ENCODE measurements around the gene WDR27.
A peak's percentile ranks its signal among the peaks of the same experiment; 100 is the strongest.
"Not testable (repeated sequence)": the region's sequence is repeated elsewhere in the genome, so short reads cannot be mapped to it uniquely, and the experiment has no call there.

Gene WDR27

DNA sequence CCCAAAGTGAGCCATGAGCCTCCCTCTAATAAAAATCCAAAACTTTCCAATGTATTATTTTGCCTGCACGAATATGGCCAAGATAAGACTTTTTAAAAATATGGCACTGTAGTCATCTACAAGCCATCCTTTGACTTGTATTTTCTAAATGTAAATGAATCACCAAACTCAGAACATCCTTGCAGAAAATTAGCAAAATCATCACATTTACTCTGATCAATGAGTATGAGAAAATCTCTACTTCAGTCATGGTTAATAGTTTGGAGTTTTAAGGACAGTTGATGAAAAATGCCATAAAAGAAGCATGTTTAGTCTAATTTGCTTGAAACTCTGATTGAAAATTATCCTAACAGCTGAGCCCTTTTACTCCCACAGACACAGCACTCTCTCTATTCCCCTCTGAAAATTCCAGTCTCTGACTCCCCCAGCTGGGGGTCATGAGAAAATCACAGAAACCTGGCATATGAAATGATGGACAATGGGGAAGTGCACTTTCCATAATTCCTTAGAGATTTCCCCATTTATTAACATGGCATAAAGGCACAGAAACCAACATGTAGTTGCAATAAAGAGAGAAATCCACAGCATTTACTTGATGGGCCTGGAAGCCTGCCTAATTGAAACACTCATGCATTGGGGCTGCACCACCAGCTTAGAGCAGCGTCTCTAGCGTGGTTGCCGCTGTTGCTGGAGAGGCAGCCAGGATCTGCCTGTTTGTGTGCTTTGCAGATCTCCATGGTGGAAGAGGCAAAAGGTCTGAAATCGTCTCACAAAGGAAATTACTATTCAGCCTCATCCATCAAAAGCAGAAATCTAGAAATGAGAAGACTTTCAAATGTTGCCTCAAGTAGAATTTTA lies 214.0 kb downstream of the WDR27 start:
- no peak for DNase-seq (ENCODE audit: low read depth, low spot score)

DNA sequence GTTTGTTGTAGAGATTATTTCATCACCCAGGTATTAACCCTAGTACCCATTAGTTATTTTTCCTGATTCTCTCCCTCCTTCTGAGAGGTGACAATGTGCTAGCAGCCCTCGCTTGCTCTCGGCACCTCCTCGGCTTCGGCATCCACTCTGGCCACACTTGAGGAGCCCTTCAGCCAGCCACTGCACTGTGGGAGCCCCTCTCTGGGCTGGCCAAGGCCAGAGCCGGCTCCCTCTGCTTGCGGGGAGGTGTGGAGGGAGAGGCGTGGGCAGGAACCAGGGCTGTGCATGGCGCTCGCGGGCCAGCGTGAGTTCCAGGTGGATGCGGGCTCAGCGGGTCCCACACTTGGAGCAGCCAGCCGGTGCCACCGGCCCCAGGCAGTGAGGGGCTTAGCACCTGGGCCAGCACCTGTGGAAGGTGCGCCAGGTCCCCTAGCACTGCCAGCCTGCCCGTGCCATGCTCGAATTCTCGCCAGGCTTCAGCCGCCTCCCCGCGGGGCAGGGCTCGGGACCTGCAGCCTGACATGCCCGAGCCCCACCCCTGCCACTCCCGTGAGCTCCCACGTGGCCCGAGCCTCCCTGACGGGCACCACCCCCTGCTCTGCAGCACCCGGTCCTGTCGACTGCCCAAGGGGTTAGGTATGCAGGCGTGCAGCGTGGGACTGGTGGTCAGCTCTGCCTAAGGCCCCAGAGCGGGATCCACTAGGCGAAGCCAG lies 221.9 kb downstream of the WDR27 start:
- no peak for DNase-seq (ENCODE audit: low read depth, low spot score)

DNA sequence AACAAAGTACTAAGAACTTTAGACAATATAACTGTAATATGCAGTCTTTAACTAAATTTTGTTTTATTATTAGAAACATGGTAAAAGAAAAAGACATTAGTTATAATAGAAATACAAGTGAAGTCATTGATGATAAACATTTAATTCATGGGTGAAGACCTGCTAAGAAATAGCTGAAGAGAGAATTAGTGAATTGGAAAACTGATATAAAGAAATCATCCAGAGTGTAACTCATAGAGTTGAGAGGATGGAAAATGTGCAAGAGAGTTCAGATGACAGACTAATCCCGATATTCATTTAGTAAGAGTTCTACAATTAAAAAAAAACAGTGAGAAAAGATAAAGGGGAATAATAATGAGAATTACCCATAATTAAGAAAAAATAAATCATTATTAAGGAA lies 227.5 kb downstream of the WDR27 start:
- no peak for DNase-seq (ENCODE audit: low read depth, low spot score)

DNA sequence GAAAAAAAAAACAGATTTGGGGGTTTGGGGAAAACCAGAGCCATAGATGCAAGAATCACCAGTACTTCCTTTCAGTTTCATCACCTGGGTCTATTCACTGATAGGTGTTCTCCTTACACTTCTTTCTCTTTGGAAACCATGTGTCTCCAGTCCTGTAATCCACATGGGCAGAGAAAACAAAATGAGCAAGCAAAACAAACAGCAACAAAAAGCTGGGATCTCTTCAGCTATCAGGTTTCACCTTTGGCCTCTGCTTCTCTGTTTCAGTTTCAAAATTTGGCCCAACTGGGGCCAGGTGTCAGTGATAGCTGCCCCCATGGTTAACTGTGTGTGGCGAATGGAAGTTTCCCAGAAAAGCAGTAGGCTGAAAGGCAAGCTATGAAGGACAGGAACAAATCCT lies 228.2 kb downstream of the WDR27 start:
- DNase-seq (ENCODE audit: low read depth, low spot score), result no peak

DNA sequence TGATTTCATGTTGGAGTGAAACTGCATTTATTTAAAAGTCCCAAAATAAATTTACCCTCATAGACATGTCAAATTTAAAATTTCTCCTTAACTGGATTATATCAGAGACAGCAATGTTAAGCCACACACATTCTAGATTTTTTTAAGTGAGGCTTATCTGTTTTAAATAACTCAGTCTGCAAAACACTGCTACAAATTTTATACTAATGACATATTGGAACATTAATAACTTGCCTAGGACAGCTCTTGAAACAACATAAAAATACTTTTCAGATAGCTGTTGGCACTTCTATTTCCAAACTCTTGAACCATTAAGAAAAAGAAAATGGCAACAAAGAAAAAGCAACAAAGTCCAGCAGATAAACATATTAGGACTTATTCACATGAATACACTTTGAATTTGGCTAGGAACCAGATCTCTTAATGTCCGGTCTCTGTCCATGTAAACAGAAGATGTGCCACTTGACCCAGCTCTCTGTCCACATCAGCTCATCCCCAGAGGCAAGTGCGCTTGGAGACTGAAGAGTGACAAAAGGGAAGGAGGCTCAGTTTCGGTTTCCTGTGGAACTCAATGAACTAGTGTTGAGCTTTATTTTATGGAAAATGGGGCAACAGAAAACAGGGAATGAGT lies 228.9 kb downstream of the WDR27 start:
- no peak for DNase-seq (ENCODE audit: low read depth, low spot score)

DNA sequence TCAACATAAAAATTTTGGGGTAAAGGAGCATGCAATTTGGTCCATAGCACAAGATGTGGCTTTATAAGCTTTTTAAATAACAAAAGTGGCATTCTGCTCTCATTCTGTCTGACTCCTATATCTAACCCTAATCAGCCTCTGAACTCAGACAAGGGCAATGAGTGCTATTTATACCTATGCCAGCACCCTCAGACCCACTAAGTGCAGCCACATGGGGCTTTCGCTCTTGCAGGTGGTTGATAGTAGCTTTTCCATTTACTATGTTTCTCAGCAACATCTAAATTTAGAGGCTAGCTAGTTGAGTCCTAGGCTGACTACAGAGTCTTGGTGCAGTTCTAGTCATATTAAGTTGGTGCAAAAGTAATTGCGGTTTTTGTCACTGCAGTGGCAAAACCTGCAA lies 231.0 kb downstream of the WDR27 start:
- no peak for DNase-seq (ENCODE audit: low read depth, low spot score)

DNA sequence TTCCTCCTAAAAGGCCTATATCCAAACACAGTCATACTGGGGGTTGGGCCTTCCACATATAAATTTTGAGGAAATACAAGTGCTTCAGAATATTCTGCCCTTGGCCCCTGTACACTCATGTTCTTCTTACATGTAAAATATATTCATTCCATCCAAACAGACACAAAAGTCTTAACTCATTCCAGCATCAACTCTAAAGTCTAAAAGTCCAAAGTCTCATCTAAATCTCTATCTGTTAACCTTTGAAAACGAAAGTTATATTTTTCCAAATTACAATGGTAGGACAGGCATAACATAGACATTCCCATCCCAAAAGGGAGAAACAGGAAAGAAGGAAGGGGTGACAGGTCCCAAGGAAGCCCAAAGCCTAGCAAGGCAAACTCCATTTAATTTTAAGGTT lies 232.8 kb downstream of the WDR27 start:
- DNase-seq (ENCODE audit: low read depth, low spot score), result no peak

DNA sequence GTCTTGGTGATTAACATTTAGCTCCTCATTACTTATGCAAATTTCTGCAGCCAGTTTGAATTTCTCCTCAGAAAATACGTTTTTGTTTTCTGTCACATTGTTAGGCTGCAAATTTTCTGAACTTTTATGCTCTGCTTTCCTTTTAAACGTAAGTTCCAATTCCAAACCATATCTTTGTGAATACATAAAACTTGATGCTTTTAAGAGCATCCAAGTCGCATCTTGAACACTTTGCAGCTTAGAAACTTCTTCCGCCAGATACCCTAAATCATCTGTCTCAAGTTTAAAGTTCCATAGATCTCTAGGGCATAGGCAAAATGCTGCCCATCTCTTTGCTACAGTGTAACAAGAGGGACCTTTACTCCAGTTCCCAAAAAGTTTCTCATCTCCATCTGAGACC lies 234.1 kb downstream of the WDR27 start:
- DNase-seq (ENCODE audit: low read depth, low spot score), result not testable (repeated sequence)

DNA sequence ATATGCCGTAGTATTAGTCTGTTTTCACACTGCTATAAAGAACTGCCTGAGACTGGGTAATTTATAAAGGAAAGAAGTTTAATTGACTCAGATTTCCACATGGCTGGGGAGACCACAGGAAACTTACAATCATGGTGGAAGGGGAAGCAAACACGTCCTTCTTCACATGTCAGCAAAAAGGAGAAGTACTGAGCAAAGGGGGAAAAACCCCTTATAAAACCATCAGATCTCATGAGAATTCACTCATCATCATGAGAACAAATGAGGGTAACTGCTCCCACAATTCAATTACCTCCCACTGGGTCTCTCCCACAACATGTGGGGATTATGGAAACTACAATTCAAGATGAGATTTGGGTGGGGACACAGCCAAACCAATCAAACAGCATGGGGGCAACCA lies 235.6 kb downstream of the WDR27 start:
- DNase-seq (ENCODE audit: low read depth, low spot score), result not testable (repeated sequence)

DNA sequence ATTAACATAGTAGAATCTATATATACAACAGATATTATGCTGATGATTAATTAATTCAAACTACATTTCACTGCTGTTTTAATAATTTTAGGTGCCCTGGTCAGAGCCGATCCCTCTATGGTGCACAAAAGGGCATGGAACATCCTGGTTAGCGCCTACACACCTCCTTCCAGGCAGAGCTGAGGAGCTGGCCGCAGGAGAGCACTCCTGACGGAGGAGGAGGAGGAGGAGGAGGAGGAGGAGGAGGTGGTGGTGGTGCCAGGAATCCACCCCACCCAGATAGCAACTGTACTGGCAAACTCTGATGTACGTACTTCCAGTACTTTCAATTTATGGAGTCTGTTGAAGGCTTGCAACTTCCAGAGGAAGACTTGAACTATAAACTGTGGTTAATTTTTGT lies 244.1 kb downstream of the WDR27 start:
- DNase-seq (ENCODE audit: low read depth, low spot score), result no peak

DNA sequence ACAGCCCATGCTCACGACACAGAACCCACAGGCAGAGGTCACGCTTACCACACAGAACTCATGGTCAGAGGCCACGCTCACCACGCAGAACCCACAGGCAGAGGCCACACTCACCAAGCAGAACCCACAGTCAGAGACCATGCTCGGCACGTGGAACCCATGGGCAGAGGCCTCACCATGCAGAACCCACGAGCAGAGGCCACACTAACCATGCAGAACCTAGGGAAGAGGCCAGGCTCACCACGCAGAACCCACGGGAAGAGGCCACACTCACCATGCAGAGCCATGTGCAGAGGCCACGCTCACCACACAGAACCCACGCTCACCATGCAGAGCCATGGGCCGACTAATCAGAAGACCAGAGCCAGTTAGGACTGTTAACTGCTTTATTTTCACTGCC lies 245.0 kb downstream of the WDR27 start:
- no peak for DNase-seq (ENCODE audit: low read depth, low spot score)

DNA sequence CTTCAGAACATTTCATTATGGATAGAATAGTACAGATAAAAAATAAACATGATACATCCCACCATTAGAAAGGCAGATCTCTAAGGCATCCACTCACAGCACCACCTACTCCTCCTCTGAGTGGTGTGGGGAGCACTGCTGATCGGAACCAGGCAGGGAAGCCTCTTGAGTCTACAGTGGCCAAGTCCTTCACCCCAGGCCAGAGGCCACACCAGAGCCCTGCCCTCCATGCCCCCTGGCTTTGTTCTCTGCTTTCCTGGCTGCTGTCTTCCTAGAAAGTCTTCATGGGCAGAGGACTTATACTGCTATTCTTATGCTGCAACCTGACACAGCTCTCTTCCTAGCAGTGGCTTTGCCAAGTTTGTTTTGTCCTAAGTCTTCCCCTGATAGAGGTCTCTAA lies 246.4 kb downstream of the WDR27 start:
- no peak for DNase-seq (ENCODE audit: low read depth, low spot score)

DNA sequence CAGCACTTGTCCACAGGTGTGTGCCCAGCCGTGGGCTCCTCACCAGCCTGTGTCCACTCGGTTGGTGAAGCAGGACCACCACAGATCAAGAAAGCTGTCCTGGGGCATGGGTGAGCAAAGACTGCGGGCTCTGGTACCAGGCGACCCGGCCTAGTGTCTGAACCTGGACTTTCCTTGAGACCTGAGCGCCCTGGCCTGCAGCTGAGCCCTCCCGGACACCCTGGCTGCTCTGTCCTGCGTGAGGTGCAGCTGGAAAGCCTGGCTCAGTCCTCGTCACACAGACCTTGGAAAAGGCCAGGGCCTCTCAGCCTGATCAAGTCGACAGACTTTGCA lies 247.0 kb downstream of the WDR27 start:
- no peak for DNase-seq (ENCODE audit: low read depth, low spot score)

DNA sequence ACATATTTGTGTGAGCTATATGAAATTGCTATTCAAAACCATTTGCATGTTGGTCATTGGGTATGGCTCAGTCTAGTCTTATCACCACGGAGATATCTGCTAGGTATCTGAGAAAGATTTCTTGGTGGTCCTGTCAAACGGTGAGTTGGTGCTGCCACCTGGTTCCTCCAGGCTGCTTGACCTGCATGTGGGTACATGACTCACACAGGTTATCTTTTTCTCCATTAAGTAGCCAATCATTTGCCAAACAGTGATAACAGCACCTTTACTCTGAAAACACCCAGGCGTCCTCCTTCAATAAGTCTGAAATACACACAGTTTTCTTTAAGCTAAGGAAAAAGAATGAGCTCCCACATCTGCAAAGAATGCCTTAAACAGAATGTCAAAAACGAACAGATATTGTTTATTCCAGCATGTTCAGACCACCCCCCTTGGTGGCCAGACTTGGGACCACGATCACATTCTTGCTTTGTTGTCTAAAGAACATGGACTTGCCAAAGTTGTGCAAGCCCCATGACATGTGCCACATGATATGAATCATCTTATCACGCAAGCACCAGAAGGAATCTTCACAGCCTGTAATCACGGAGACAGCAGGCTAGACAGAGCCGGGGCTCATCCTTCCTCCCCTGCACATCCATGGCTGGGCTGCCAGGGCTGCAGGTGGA lies 247.5 kb downstream of the WDR27 start:
- DNase-seq (ENCODE audit: low read depth, low spot score), result peak; percentile 49

DNA sequence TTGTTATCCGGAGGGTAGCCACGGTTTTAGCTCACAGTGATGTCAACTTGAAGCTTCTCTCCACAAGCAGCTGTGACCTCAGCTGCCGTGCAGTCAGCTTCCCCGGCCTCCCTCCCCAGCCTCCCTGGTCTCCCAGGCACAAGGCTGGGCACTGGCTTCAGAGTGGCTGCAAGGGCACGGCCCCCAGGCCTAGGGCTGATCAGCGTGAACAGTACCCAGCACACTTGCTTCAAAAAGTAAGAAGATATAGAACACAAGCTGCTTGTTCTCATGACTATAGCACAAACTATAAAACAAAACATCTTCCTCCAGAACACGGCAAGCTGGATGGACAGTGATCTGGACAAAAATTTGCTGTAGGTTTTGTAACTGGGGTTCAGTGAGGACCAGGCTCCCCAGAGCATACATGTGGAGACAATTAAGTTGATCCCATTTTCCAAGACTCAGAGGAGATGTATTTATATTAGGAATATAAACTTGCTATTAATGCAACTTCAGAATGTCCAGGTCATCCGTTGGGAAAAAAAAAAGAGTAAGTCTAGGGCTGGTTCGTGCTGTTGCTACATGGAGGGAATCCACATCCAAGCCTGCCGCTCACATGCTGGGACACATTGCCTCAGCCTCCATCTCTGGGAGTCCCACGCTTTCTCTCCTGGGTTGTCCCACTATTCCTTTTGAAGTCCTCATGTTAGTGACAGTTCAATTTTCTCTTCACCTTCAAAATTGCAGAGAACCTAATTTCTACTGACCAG lies 248.8 kb downstream of the WDR27 start:
- DNase-seq (ENCODE audit: low read depth, low spot score), result no peak

DNA sequence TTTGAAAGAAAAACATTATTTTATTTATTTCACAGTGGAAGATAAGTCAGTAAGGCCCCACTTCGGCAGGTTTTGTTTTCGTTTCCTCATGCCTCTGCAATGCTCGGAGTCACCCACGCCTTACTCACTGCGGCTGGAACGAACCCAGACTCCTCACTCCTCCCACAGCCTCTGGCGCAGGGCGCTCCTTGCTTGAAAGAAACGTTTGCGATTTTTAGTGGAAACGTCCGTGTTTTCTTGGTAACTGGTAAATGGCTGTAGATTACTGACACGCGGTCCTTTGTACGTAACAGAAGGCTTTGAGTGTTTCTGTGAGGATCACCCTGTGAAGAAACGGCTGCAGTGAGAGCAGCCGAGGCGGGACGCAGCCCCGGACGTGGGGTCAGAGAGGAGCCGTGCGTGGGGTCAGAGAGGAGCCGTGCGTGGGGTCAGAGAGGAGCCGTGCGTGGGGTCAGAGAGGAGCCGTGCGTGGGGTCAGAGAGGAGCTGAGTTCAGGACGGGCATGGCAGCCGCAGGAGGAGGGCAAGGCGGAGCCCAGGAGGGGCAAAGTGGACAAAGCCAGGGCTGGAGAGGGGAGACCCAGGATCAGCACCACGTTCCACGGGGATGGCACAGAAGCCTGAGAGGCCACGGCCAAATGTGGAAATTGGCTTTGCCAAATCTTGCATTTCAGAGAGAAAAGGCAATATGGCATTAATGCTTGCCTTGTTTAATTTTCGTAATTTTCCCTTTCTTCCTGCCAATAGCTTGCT lies 249.5 kb downstream of the WDR27 start:
- peak; percentile 82 for DNase-seq (ENCODE audit: low read depth, low spot score)

DNA sequence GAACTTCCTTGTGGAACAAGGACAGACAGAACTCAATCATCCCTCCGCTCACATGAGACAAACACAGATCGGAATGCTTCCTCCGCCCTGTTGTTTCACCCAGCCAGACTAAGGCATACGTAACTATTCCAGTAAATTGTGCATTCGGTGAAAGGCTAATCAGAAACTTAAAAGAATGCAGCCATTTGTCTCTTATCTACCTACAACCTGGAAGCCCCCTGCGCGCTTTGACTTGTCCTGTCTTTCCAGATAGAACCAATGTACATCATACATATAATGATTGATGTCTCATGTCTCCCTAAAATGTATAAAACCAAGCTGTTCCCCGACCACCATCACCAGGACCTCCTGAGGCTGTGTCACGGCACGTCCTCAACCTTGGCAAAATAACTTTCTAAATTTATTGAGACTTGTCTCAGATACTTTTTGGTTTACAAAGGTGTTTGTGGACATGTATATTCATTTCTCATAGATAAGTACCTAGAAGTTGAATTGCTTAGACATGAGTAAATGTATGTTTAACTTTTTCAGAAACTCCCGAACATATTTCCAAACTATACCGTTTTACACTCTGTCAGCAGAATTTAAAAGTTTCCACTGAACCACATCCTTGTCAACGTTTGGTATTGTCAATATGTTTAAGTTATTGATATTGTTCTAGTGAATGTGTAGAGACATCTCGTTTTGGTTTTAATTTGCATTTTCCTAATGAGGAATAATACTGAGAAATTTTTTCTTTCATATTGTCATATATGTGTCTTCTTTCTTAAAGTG lies 250.6 kb downstream of the WDR27 start:
- no peak for DNase-seq (ENCODE audit: low read depth, low spot score)

DNA sequence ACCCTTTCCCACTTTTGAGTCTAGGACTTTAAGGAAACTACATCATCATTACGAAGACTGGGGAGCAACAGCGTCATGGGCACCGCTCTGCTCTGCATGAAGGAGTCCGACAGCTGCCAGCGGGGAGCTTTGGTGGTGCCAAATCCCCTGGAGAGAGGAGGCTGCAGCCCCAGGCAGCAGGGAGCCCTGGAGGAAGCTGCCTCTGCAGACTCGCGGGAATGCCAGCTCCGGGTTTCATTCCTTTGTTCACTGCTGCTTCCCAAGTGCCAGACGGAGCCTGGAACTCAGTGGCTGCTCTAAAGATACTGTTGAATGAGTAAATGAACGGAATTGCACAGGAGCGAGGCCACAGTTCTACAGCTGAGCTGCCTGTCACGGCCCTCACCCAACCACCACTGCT lies 251.7 kb downstream of the WDR27 start:
- DNase-seq (ENCODE audit: low read depth, low spot score), result no peak

DNA sequence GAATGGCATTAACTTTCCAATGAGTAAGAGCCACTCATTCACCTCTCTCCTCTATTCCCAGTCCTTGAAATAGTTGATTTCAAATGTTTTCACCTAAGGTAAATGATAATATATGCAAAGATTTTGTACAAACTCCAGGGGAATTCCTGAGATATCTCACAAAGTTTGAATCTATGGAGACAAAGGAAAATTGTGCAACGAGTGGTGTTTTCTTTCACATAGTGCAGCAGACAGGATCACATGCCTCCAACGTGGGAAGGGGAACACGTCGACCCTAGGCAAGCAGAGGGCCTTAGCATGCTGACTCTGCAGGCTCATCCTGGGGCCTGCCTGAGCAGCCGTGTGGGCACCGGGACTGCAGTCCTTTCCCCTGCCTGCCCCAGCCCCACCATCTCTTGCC lies 252.6 kb downstream of the WDR27 start:
- DNase-seq (ENCODE audit: low read depth, low spot score), result no peak
